ENCODE data around the gene IL34. TPM values are rescaled to one million over a fixed set of nuclear protein-coding genes. Genes with fewer than 3 reads are reported as not detected.
A peak's percentile ranks its signal among the peaks of the same experiment; 100 is the strongest.

IL34 gene
- total and polyA plus RNA-seq, 2 experiments from 2014 or later = 4.3 to 6.6 TPM

- H3K79me2 ChIP-seq (replicated peaks; ENCODE audit: insufficient read depth) = no peaks in the 10 kb centered on the region
- ATAC-seq (peak; percentile 36), DNase-seq (ENCODE audit: low spot score) (peak; percentile 50)
- H3K9me2 ChIP-seq (ENCODE audit: insufficient read depth) = no peaks in the 10 kb centered on the region
- H2AFZ ChIP-seq = no peak overlapping the region
- Mint-ChIP-seq H3K4me1 (peaks cover 20% of the 10 kb centered on the region), H3K4me3 (no peak overlapping the region), H3K36me3 (ENCODE audit: low read depth) (peaks cover 38% of the 10 kb centered on the region), H3K27me3 (ENCODE audit: insufficient read depth, low read depth, poor library complexity) (peaks cover 5% of the 10 kb centered on the region), H3K9me3 (peaks cover 12% of the 10 kb centered on the region; the same call in 2 of the 3 replicates), H3K27ac (no peak overlapping the region)
- H3K4me3 ChIP-seq = no peak overlapping the region
- no peaks in the 10 kb centered on the region; the same call in 1 of the 2 replicates for H4K20me1 ChIP-seq (replicated peaks; ENCODE audit: insufficient read depth)
- TF ChIP-seq CTCF (conservative IDR thresholded peaks at IDR 0.05; ENCODE audit: low read depth in 2 of 2) = no peak
- TF ChIP-seq REST (IDR thresholded peaks at IDR 0.05; ENCODE audit: unreplicated experiment) = peak; percentile 75
- TF ChIP-seq ZNF462 (CRISPR knock-in tag; IDR thresholded peaks at IDR 0.05) = no peak
- H3F3A ChIP-seq (replicated peaks; ENCODE audit: low read depth) = 0 out of 2 replicates have a peak, but pooled peaks cover 8% of the 10 kb centered on the region
- H3K27me3 ChIP-seq (ENCODE audit: insufficient read depth) = no peaks in the 10 kb centered on the region
- H3K4me2 ChIP-seq = no peak overlapping the region
- H3K27ac ChIP-seq (ENCODE audit: low read depth) = no peak overlapping the region
- H3K36me3 ChIP-seq (ENCODE audit: insufficient read depth) = no peaks in the 10 kb centered on the region; the same call in 1 of the 2 replicates
- H3K4me1 ChIP-seq (ENCODE audit: insufficient read depth) = peaks cover 10% of the 10 kb centered on the region
These were observed 18.2 kb downstream of the IL34 start for GRCh38 chr16:70664325-70665112.

All from GM23338 (cell line).